ENCODE data around the gene PODXL2. TPM values are rescaled to one million over a fixed set of nuclear protein-coding genes. Genes with fewer than 3 reads are reported as not detected.

PODXL2 gene
- total and polyA plus RNA-seq, 2 experiments from 2014 or later: 18.4 to 57.6 TPM

DNA sequence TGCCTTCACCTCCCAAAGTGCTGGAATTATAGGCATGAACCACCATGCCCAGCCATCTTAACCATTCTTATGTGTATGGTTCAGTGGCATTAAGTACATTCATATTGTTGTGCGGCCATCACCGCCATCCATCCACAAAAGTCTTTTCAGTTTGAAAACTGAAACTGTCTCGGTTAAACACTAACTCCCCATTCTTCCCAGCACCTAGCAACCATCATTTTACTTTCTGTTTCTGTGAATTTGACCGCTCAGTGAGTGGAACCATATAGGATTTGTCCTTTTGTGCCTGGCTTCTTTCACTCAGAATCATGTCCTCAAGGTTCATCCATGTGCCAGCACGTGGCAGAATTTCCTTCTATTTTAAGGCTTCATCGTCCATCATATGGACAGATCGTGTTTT lies 24.9 kb upstream of the PODXL2 start (continued):
- TF ChIP-seq, protein P1, sequence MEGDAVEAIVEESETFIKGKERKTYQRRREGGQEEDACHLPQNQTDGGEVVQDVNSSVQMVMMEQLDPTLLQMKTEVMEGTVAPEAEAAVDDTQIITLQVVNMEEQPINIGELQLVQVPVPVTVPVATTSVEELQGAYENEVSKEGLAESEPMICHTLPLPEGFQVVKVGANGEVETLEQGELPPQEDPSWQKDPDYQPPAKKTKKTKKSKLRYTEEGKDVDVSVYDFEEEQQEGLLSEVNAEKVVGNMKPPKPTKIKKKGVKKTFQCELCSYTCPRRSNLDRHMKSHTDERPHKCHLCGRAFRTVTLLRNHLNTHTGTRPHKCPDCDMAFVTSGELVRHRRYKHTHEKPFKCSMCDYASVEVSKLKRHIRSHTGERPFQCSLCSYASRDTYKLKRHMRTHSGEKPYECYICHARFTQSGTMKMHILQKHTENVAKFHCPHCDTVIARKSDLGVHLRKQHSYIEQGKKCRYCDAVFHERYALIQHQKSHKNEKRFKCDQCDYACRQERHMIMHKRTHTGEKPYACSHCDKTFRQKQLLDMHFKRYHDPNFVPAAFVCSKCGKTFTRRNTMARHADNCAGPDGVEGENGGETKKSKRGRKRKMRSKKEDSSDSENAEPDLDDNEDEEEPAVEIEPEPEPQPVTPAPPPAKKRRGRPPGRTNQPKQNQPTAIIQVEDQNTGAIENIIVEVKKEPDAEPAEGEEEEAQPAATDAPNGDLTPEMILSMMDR (conservative IDR thresholded peaks at IDR 0.05; ENCODE audit: low read depth in 2 of 2): no peak
- TF ChIP-seq ZNF462 (CRISPR knock-in tag; IDR thresholded peaks at IDR 0.05) (no peak), NANOG (IDR thresholded peaks at IDR 0.05; ENCODE audit: borderline replicate concordance) (no peak), ZNF331 (CRISPR knock-in tag; IDR thresholded peaks at IDR 0.05; ENCODE audit: low read depth) (no peak), POLR2AphosphoS5 (IDR thresholded peaks at IDR 0.05; ENCODE audit: low read depth) (no peak), EZH2phosphoT487 (IDR thresholded peaks at IDR 0.05; ENCODE audit: unreplicated experiment) (no peak)

DNA sequence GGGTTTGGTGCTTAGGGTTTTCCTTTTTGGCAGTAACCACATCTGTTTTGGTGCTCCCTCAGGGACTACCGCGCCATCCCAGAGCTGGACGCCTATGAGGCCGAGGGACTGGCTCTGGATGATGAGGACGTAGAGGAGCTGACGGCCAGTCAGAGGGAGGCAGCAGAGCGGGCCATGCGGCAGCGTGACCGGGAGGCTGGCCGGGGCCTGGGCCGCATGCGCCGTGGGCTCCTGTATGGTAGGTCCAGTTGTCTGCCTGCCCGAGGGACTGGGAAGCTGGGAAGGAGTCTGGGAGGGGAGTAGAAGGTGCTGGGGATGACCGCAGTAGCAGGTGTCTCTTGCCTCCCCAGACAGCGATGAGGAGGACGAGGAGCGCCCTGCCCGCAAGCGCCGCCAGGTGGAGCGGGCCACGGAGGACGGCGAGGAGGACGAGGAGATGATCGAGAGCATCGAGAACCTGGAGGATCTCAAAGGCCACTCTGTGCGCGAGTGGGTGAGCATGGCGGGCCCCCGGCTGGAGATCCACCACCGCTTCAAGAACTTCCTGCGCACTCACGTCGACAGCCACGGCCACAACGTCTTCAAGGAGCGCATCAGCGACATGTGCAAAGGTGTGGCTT lies 24.3 kb upstream of the PODXL2 start:
- no peak overlapping the region for H3K4me3 Mint-ChIP-seq
- H3K79me2 ChIP-seq (replicated peaks; ENCODE audit: insufficient read depth): peaks cover 49% of the 10 kb centered on the region
- H3K27ac Mint-ChIP-seq: no peak overlapping the region
- H3K9me2 ChIP-seq (ENCODE audit: insufficient read depth): no peaks in the 10 kb centered on the region
- H3F3A ChIP-seq (replicated peaks; ENCODE audit: low read depth): no peaks in the 10 kb centered on the region
- no peaks in the 10 kb centered on the region for H3K27me3 ChIP-seq (ENCODE audit: insufficient read depth)
- no peaks in the 10 kb centered on the region for H3K9me3 Mint-ChIP-seq
- ATAC-seq (no peak), DNase-seq (ENCODE audit: low spot score) (no peak)
- H3K4me1 Mint-ChIP-seq: peaks cover 13% of the 10 kb centered on the region; the same call in 2 of the 3 replicates
- no peak overlapping the region for H3K4me2 ChIP-seq
- H3K27me3 Mint-ChIP-seq (ENCODE audit: insufficient read depth, low read depth, poor library complexity): peaks cover 1% of the 10 kb centered on the region
- peaks cover 73% of the 10 kb centered on the region for H3K36me3 ChIP-seq (ENCODE audit: insufficient read depth)
- H3K36me3 Mint-ChIP-seq (ENCODE audit: low read depth): peaks cover 98% of the 10 kb centered on the region
- H4K20me1 ChIP-seq (replicated peaks; ENCODE audit: insufficient read depth): peaks cover 33% of the 10 kb centered on the region
- no peak overlapping the region for H3K4me3 ChIP-seq
- 0 out of 2 replicates have a peak, but pooled peaks cover 8% of the 10 kb centered on the region for H3K4me1 ChIP-seq (ENCODE audit: insufficient read depth)
- H3K27ac ChIP-seq (ENCODE audit: low read depth): no peak overlapping the region
- no peak overlapping the region for H2AFZ ChIP-seq
- TF ChIP-seq NANOG (IDR thresholded peaks at IDR 0.05; ENCODE audit: borderline replicate concordance) (no peak), EZH2 (IDR thresholded peaks at IDR 0.05; ENCODE audit: low read depth, unreplicated experiment) (no peak), ZNF114 (CRISPR knock-in tag; IDR thresholded peaks at IDR 0.05) (no peak), JUNB (IDR thresholded peaks at IDR 0.05; ENCODE audit: unreplicated experiment) (no peak), CREB1 (CRISPR knock-in tag; IDR thresholded peaks at IDR 0.05; ENCODE audit: low read depth) (no peak)
- TF ChIP-seq, protein P2, sequence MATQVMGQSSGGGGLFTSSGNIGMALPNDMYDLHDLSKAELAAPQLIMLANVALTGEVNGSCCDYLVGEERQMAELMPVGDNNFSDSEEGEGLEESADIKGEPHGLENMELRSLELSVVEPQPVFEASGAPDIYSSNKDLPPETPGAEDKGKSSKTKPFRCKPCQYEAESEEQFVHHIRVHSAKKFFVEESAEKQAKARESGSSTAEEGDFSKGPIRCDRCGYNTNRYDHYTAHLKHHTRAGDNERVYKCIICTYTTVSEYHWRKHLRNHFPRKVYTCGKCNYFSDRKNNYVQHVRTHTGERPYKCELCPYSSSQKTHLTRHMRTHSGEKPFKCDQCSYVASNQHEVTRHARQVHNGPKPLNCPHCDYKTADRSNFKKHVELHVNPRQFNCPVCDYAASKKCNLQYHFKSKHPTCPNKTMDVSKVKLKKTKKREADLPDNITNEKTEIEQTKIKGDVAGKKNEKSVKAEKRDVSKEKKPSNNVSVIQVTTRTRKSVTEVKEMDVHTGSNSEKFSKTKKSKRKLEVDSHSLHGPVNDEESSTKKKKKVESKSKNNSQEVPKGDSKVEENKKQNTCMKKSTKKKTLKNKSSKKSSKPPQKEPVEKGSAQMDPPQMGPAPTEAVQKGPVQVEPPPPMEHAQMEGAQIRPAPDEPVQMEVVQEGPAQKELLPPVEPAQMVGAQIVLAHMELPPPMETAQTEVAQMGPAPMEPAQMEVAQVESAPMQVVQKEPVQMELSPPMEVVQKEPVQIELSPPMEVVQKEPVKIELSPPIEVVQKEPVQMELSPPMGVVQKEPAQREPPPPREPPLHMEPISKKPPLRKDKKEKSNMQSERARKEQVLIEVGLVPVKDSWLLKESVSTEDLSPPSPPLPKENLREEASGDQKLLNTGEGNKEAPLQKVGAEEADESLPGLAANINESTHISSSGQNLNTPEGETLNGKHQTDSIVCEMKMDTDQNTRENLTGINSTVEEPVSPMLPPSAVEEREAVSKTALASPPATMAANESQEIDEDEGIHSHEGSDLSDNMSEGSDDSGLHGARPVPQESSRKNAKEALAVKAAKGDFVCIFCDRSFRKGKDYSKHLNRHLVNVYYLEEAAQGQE (IDR thresholded peaks at IDR 0.05; ENCODE audit: unreplicated experiment): no peak
- TF ChIP-seq, protein P3, sequence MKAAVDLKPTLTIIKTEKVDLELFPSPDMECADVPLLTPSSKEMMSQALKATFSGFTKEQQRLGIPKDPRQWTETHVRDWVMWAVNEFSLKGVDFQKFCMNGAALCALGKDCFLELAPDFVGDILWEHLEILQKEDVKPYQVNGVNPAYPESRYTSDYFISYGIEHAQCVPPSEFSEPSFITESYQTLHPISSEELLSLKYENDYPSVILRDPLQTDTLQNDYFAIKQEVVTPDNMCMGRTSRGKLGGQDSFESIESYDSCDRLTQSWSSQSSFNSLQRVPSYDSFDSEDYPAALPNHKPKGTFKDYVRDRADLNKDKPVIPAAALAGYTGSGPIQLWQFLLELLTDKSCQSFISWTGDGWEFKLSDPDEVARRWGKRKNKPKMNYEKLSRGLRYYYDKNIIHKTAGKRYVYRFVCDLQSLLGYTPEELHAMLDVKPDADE (IDR thresholded peaks at IDR 0.05): no peak
